T-helper 2 cell treated with Interferon-gamma antibody and Interleukin-4, amounts not matched to agents 5 μg/mL and 100 μg/mL, for 36 hours (primary cell): ENCODE measurements around the gene MPL.

Source experiments
- DNase-seq: peaks from one replicate; pipeline ENCODE4 v3.0.0; 2021; ENCODE audit warnings: low spot score
- H3K27ac Mint-ChIP-seq: one replicate; pipeline ENCODE4 v1.8.0; 2021; ENCODE audit warnings: mild to moderate bottlenecking, mixed read lengths
- H3K27me3 Mint-ChIP-seq: one replicate; pipeline ENCODE4 v1.8.0; 2021; ENCODE audit warnings: low read depth, mixed read lengths
- H3K36me3 Mint-ChIP-seq: one replicate; pipeline ENCODE4 v1.8.0; 2021; ENCODE audit warnings: low read depth, mixed read lengths
- H3K4me1 Mint-ChIP-seq: one replicate; pipeline ENCODE4 v1.8.0; 2021; ENCODE audit warnings: low read depth, mixed read lengths
- H3K4me3 Mint-ChIP-seq: one replicate; pipeline ENCODE4 v1.8.0; 2022; ENCODE audit warnings: mild to moderate bottlenecking, moderate library complexity, mixed read lengths
- H3K9me3 Mint-ChIP-seq: one replicate; pipeline ENCODE4 v1.8.0; 2021; ENCODE audit warnings: mixed read lengths

MPL gene

DNA sequence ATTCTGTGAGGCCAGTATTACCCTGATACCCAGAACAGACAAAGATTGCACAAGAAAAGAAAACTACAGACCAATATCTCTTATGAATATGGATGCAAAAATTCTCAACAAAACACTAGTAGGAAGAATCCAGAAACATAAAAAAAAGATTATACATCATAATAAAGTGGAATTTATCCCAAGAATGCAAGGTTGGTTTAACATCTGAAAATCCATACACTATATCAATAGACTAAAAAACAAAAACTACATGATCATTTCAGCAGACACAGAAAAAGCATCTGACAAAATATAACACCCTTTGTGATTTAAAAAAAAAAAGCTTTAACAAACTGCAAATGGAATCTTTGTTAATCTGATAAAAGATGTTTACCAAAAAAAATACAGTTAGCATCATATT, 12.2 kb upstream of the MPL start:
- no peak overlapping the region for H3K27ac Mint-ChIP-seq
- H3K4me3 Mint-ChIP-seq, result no peak overlapping the region
- H3K4me1 Mint-ChIP-seq, result peaks cover 8% of the 10 kb centered on the region
- DNase-seq, result no peak
- no peaks in the 10 kb centered on the region for H3K27me3 Mint-ChIP-seq
- H3K36me3 Mint-ChIP-seq, result peaks cover 1% of the 10 kb centered on the region
- H3K9me3 Mint-ChIP-seq, result peaks cover 25% of the 10 kb centered on the region

DNA sequence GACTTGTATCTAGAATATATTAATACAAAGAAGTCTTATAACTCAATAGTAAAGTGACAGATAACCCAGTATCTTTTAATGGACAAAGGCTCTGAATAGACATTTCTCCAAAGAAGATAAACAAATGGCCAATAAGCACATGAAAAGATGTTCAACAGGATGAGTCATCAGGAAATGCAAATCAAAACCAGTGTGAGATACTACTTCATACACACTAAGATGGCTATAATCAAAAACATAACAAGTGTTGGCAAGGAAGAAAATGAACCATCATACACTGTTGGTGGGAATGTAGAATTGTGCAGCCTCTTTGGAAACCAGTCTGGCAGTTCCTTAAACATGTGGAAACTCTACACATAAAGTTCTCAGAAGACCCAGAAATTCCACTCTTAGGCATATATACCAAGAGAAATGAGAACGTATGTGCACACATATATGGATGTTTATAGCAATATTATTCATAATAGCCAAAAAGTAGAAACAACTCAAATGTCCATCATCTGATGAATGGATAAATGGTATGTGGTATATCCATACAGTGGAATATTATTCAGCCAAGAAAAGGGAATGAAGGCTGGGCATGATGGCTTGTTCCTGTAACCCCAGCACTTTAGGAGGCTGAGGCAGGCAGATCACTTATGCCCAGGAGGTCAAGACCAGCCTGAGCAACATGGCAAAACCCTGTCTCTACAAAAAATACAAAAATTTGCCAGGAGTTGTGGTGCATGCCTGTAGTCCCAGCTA, 9.9 kb upstream of the MPL start:
- peaks cover 25% of the 10 kb centered on the region for H3K9me3 Mint-ChIP-seq
- peaks cover 1% of the 10 kb centered on the region for H3K36me3 Mint-ChIP-seq
- H3K27me3 Mint-ChIP-seq, result no peaks in the 10 kb centered on the region
- H3K4me1 Mint-ChIP-seq, result peaks cover 10% of the 10 kb centered on the region
- H3K4me3 Mint-ChIP-seq, result no peak overlapping the region
- H3K27ac Mint-ChIP-seq, result no peak overlapping the region
- DNase-seq, result no peak

DNA sequence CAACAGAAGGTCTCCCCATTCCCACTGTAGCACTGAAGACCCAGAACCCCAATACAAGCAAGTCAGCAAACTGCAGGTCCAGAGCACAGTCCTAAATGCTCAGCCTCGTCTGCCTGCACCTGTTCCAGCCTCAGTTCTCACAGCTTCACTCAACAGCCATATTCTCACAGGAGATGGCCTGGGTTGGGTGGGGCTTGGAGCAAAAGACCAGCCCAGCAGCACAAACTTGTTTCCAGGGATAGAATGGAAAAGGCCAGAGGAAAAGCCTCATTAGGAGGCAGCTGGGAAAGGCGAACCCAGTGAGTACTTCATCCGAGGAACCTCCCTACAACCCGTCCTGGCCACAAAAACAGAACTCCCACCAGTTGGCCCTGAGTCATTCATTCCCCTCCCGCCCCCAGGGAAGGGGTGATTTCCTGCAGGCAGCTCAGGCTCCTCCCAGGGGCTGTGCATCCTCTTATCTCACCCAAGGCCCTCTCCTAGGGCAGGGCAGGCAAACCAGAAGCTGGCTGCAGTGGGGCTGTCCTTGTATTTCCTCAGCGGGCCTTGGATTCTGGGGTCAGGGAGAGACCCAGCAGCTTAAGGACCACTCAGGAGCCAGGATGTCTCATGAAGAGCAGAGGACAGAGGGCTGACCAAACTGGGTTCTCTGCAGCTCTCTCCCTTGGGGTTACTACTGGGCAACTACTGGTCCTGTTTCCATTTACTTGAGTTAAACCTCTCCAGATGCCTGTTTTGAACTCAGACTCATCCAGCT, 7.4 kb upstream of the MPL start:
- peak; percentile 87 for DNase-seq
- H3K27ac Mint-ChIP-seq, result peak overlapping the region; percentile 28
- no peak overlapping the region for H3K4me3 Mint-ChIP-seq
- H3K4me1 Mint-ChIP-seq, result peaks cover 8% of the 10 kb centered on the region
- H3K27me3 Mint-ChIP-seq, result no peaks in the 10 kb centered on the region
- peaks cover 14% of the 10 kb centered on the region for H3K9me3 Mint-ChIP-seq
- H3K36me3 Mint-ChIP-seq, result no peaks in the 10 kb centered on the region

DNA sequence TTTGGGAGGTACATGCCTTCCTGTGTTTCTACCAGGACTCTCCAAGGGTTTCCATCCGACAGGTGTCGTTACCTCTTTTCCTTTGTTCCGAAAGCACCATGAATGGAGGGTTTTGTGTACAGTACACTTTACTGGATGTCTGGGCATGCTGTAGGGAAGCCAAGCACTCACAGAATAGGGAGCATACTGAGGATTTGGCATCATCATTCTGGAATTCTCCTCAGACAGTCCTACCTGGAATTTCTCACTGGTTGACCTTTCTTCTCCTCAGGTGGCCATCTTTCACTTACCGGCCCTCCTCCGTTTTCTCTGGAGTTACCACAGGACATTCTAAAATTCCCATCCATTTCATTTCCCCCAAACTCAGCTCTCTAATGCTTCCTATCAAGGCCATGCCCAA, 5.9 kb upstream of the MPL start:
- Mint-ChIP-seq H3K27me3 (no peaks in the 10 kb centered on the region), H3K4me3 (no peak overlapping the region), H3K4me1 (peaks cover 8% of the 10 kb centered on the region), H3K36me3 (no peaks in the 10 kb centered on the region), H3K9me3 (peaks cover 8% of the 10 kb centered on the region), H3K27ac (no peak overlapping the region)
- no peak for DNase-seq

DNA sequence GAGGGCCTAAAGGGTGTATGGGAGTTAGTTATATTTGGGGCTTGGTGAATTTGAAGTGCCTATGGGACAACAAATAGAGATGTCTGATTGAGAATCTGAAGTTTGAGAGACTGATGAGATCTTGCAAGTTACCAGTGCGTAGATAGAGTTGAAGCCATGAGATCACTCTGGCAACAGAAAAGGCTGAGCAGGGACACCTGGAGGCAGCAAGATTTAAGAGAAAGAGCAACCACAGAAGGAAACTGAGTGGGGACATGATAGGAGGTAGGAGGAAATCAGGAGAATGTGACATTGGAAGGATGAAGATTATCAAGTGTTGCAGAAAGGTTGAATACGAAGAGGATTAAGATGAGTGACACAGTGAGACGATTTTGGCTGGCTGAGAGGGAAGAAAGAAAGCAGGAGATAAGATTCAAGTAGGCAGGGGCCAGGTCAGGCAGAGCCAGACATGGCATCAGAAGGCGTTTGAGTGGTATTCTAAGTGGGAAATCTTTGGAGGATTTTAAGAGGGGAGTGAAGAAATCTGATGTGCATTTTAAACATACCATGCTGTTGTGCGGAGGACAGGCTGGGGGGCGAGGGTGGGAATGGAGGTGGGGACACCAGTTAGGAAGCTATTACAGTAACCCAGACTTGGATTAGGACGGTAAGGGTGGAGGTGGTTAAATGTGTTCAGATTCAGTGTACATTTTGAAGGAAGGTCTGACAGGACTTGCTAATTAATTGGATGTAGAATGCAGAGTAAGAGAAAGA, 3.0 kb upstream of the MPL start:
- H3K27ac Mint-ChIP-seq, result no peak overlapping the region

DNA sequence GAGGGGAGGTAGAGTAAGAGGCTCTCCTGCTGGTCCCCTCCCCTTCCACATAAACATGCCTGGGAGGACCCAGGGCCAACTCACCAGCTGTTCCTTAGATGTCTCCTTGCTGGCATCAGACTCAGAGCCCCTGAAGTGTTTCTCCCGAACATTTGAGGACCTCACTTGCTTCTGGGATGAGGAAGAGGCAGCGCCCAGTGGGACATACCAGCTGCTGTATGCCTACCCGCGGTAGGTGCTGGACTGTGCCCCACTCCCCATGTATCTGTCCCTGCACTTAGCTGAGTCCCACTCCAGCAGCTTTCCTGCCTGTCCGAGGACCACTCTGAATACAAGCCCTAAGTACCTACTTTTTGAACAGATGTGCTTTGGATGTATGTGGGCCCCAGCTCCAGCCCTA, 383 bp downstream of the MPL start:
- DNase-seq, result no peak
- no peaks in the 10 kb centered on the region for H3K4me1 Mint-ChIP-seq
- H3K27me3 Mint-ChIP-seq, result no peaks in the 10 kb centered on the region
- no peaks in the 10 kb centered on the region for H3K36me3 Mint-ChIP-seq
- H3K4me3 Mint-ChIP-seq, result no peak overlapping the region
- H3K27ac Mint-ChIP-seq, result no peak overlapping the region
- H3K9me3 Mint-ChIP-seq, result no peaks in the 10 kb centered on the region

More for the DNA sequence above, 3.0 kb upstream of the MPL start:
- no peak overlapping the region for H3K4me3 Mint-ChIP-seq
- no peaks in the 10 kb centered on the region for H3K27me3 Mint-ChIP-seq
- H3K4me1 Mint-ChIP-seq, result peaks cover 8% of the 10 kb centered on the region
- no peaks in the 10 kb centered on the region for H3K36me3 Mint-ChIP-seq
- no peaks in the 10 kb centered on the region for H3K9me3 Mint-ChIP-seq
- no peak for DNase-seq

DNA sequence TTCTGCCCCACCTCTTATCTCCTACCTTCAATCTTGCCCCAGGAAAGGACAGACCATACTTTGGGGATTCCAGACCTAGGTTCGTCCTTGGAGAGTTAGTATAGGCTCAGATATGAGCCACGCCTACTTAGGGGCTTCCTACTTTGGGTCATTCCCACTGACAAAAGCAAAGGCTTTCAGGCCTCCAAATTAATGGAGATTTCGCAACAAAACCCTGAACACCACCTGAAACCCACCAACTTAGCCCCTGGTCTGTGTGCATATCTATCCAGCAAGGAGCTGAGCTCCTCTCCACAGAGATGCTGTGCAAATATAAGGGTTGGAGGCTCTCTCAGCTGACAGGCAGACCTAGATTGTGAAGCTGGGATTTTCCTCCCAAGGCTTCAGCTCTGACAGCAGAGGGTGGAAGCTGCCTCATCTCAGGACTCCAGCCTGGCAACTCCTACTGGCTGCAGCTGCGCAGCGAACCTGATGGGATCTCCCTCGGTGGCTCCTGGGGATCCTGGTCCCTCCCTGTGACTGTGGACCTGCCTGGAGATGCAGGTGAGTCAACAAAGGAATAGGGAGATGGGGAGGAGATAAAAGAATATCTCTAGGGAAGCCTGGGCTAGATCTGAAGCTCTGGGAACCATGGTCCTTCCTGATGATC, 2.1 kb downstream of the MPL start:
- Mint-ChIP-seq H3K9me3 (no peaks in the 10 kb centered on the region), H3K4me3 (no peak overlapping the region), H3K36me3 (no peaks in the 10 kb centered on the region), H3K27ac (no peak overlapping the region), H3K27me3 (no peaks in the 10 kb centered on the region), H3K4me1 (no peaks in the 10 kb centered on the region)
- no peak for DNase-seq

DNA sequence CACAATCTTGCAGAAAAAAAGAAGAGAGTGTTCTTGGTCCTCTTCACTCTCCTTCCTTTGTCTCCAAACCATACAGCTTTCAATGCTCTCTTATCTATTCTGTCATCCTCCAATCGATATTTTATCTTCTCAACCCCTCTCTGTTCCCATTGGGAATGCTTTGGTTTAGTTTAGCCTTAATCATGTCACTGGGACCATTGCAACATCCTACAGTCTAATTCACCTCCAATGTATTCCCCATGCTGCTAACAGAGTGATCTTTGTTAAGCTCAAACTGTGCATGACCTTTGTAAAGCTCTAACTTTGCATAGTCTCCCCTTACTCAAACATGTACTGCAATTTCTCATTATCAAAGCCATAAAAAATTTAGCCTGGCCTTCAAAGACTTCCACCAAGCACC, 2.9 kb downstream of the MPL start:
- H3K27ac Mint-ChIP-seq, result no peak overlapping the region
- no peaks in the 10 kb centered on the region for H3K4me1 Mint-ChIP-seq
- H3K4me3 Mint-ChIP-seq, result no peak overlapping the region
- H3K27me3 Mint-ChIP-seq, result no peaks in the 10 kb centered on the region
- no peak for DNase-seq
- no peaks in the 10 kb centered on the region for H3K36me3 Mint-ChIP-seq
- no peaks in the 10 kb centered on the region for H3K9me3 Mint-ChIP-seq

DNA sequence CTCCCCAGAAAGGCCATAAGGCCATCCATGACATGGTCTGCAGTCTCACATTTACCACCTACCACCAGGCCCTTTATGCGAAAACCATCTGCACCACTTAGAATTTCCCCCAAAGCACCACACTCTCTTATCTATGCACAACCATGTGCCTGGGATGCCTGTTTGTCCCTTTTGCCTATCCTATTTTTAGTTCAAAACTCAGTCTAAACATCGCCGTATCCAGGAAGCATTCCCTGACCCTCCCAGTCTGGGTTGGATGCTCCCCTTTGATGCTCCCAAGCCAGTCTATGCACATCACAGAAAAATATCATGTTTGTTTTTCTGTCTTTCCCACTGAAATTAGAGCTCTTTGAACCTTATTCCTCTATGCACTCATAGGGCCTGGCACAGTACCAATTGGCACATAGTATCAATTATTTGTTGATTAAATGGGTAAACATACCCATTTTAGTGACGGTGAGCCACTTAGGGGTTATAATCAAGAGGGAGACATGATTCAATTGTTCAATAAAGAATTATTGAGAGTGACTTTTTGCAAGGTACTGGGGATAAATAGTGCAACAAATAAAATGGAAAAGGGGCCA, 6.7 kb downstream of the MPL start:
- Mint-ChIP-seq H3K27ac (no peak overlapping the region), H3K9me3 (no peaks in the 10 kb centered on the region)

DNA sequence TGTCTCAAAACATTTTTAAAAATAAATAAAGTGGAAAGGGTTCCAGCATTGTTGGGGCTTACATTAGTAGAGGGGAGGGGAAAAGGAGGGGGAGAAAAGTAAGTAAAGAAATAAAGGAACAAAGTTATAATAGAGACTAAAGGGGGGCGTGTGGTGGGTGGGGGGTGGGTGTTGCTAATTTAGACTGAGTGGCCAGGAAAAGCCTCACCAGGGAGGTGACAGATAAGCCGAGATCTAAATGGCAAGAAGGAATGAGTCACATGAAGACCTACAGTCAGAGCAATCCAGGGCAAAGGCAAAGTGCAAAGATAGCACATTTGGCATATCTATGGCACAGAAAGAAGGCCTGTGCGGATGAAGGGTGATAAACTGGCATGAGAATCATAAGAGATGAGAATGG, 7.5 kb downstream of the MPL start:
- no peaks in the 10 kb centered on the region for H3K9me3 Mint-ChIP-seq
- peak; percentile 23 for DNase-seq

More for the DNA sequence above, 6.7 kb downstream of the MPL start:
- no peak overlapping the region for H3K4me3 Mint-ChIP-seq
- H3K27me3 Mint-ChIP-seq, result no peaks in the 10 kb centered on the region
- no peak for DNase-seq
- H3K4me1 Mint-ChIP-seq, result peaks cover 2% of the 10 kb centered on the region
- H3K36me3 Mint-ChIP-seq, result no peaks in the 10 kb centered on the region

DNA sequence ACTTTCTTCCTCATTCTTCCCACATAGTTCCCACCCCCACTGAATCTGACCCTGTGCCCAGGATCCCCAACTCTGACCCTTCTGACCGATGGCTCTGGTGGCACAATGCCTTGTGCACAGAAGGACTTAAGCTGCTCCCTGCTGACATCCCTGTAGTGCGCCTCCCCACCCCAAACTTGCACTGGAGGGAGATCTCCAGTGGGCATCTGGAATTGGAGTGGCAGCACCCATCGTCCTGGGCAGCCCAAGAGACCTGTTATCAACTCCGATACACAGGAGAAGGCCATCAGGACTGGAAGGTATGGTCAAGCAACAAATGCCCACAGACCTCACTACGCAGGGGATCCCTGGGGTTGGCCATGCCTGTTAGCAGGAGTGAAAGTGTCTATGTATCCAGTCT, 9.0 kb downstream of the MPL start:
- DNase-seq, result no peak
- Mint-ChIP-seq H3K9me3 (no peaks in the 10 kb centered on the region), H3K4me1 (peaks cover 9% of the 10 kb centered on the region), H3K27me3 (no peaks in the 10 kb centered on the region), H3K36me3 (no peaks in the 10 kb centered on the region), H3K4me3 (no peak overlapping the region), H3K27ac (no peak overlapping the region)

More for the DNA sequence above, 7.5 kb downstream of the MPL start:
- Mint-ChIP-seq H3K36me3 (no peaks in the 10 kb centered on the region), H3K27ac (no peak overlapping the region), H3K4me1 (peaks cover 6% of the 10 kb centered on the region), H3K27me3 (no peaks in the 10 kb centered on the region), H3K4me3 (no peak overlapping the region)

DNA sequence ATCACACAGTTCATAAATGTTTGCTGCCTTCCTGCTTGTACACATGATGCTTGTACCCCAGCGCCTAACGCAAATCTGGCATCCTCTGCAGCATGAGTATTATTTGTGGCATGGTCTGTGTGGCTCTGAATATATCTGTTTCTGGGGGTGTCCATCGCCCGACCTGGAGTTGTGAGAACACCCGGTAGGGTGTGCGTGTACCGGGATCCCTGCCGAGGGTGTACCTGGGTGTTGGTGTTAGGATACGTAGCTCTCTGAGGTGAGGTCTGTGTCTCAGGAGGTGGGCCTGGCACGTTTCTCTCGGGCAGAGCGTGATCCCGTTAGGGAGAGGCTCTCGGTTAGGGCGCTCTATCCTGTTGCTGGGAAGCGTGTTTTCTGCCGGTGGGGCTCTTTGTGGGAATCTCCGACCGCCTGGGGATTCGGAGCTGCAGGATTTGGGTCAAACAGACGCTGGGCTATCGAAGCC, 10.8 kb downstream of the MPL start:
- Mint-ChIP-seq H3K27ac (peak overlapping the region; percentile 45), H3K9me3 (no peaks in the 10 kb centered on the region), H3K4me3 (no peak overlapping the region), H3K4me1 (peaks cover 12% of the 10 kb centered on the region), H3K36me3 (no peaks in the 10 kb centered on the region), H3K27me3 (no peaks in the 10 kb centered on the region)
- no peak for DNase-seq

DNA sequence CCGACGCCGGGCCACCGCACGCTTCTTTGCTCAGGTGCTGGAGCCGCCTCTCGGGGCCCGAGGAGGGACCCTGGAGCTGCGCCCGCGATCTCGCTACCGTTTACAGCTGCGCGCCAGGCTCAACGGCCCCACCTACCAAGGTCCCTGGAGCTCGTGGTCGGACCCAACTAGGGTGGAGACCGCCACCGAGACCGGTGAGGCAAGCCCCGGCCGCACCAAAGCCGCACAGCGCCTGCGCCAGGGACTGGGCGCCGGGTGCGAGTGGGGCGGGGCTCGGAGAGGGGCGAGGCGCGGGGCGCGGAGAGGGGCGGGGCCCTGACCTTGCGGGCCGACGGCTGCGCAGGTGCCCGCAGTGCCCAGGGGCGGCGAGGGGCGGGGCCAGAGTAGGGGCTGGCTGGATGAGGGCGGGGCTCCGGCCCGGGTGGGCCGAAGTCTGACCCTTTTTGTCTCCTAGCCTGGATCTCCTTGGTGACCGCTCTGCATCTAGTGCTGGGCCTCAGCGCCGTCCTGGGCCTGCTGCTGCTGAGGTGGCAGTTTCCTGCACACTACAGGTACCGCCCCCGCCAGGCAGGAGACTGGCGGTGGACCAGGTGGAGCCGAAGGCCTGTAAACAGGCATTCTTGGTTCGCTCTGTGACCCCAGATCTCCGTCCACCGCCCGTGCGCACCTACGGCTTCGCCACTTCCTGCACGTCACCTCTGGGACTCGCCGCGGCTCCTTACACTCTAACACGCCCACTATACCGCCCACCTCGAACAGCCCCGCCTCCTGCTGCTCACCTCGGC, 11.4 kb downstream of the MPL start:
- peak overlapping the region; percentile 82 for H3K27ac Mint-ChIP-seq
- H3K4me1 Mint-ChIP-seq, result peaks cover 12% of the 10 kb centered on the region
- H3K9me3 Mint-ChIP-seq, result no peaks in the 10 kb centered on the region
- no peaks in the 10 kb centered on the region for H3K27me3 Mint-ChIP-seq
- H3K36me3 Mint-ChIP-seq, result no peaks in the 10 kb centered on the region
- H3K4me3 Mint-ChIP-seq, result peak overlapping the region; percentile 75
- peak; percentile 60 for DNase-seq
